ENCODE measurements around the gene EPHA3.

EPHA3 gene

DNA sequence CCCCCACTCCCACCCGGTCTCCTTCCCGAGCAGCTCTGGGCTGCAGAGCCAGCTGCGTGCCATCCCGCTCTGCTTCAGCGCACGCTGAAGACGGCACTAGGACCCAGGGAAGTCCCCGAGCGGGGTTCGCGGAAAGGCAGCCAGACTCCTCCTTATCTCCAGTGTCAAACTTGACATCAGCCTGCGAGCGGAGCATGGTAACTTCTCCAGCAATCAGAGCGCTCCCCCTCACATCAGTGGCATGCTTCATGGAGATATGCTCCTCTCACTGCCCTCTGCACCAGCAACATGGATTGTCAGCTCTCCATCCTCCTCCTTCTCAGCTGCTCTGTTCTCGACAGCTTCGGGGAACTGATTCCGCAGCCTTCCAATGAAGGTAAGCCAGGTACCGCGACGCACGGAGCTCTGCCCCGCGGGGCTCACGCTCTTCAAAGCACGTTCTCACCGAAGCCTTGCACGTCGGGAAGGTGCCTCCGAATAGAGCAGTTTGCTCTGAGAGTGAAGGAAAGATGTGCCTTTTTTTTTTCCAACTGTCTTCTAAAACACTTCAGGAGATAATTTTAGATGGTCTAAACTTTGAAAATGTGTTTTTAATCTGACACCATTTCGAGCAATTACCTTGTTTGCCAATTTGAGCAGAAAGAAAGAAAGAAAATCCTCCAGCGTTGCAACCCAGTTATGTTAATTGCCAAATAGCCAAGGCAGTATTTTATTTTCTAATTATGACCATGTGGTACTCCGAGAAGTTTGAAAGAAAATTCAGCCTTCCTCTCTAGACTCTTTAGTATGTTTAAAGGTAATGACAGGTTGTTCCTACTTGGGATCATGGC, at the start of gene EPHA3:
Gene EPHA3, plus strand, starts transcription at position 161 of the 830 bp plus-strand sequence. Its CDS starts 128 bp downstream, at position 289.
- peak; percentile 94 for DNase-seq

- DNase-seq = no peak
These were observed 49.0 kb upstream of the EPHA3 start for GRCh38 chr3:89058371-89058770.

GRCh38 chr3:89059211-89059925, 48.1 kb upstream of the EPHA3 start:
- peak; percentile 6 for DNase-seq

- DNase-seq = no peak
These were observed 46.2 kb upstream of the EPHA3 start for GRCh38 chr3:89061259-89061658.

- no peak for DNase-seq
These were observed 39.7 kb upstream of the EPHA3 start for GRCh38 chr3:89067736-89068135.

DNA sequence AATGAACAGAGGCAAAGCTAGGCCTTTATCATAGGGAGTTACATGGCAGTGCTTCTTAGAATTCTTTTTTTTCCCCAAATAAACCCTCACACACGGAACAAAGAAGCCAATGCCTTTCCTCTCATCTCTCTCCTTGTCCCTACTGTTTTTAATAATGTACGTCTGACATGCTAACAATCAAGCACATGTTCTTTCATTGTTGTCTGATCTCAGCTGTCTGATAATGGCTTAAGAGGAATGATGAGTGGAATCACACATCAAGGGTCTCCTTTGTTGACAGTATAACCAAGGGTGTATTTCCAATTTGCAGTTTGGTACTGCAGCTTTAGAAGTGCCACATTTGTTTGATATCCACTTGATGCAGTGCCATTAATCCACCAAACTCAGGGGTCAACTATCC, 34.8 kb upstream of the EPHA3 start:
- peak; percentile 50 for DNase-seq

DNA sequence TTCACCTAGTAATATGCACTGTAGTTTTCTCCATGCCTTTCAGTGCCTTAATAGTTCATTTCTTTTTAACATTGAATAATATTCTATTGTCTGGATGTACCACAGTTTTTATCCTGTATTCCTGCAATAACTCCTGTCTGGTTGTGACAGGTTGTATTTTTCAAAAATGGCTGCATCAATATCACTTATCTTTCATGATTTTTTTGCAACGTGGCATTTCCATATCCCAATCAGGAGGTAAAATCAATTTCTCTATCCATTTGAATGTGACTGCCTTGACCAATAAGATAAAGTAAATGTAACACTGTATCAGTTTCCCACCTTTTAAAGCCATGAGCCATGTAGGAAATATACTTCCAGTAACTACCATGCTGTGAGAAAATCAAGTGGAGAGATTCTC, 27.5 kb upstream of the EPHA3 start:
- no peak for DNase-seq

- DNase-seq = no peak
These were observed 19.6 kb upstream of the EPHA3 start for GRCh38 chr3:89087851-89088250.

DNA sequence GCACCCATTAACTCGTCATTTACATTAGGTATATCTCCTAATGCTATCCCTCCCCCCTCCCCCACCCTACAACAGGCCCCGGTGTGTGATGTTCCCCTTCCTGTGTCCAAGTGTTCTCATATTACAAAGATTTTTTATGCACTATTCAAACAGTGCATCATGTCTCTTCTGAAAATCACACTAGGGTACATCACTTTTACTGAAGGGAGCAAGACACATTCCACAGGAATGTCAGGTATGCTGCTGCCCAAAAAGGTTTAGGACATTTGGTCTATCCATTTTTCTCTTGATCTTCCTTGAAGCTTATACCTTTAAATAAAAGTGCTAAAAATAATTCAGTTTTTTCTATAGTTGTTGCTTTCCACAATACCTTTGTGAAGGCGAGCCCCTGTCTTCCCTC, 9.2 kb upstream of the EPHA3 start:
- no peak for DNase-seq

GRCh38 chr3:89098964-89099585, 8.3 kb upstream of the EPHA3 start:
- peak; percentile 75 for DNase-seq

- no peak for DNase-seq
These were observed 6.2 kb upstream of the EPHA3 start for GRCh38 chr3:89101251-89101650.

GRCh38 chr3:89101921-89102320, 5.5 kb upstream of the EPHA3 start:
- no peak for DNase-seq

- DNase-seq = no peak
These were observed 2.9 kb upstream of the EPHA3 start for GRCh38 chr3:89104499-89104898.

DNA sequence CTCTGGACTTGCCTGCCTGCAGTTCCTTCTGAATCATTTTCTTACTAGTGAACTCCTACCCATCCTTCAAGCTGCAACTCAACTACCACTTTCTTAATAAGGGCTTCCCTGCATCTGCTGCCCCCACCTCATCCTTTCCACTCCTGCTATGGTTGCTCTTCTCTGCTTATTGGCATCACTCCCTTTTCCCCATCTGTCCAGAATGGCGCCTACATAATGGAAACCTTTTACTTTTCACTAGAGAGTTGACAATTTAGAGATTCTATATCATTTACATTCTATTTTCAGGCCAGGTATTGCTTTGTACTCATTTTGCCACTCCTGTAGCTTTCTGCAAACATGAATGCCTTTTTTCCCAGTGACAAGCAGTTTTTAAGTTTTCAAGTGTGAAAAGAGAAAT, 1.9 kb upstream of the EPHA3 start:
- no peak for DNase-seq

GRCh38 chr3:89108291-89108550, 800 bp downstream of the EPHA3 start:
- no peak for DNase-seq

- no peak for DNase-seq
These were observed 5.9 kb downstream of the EPHA3 start for GRCh38 chr3:89113344-89113743.

DNA sequence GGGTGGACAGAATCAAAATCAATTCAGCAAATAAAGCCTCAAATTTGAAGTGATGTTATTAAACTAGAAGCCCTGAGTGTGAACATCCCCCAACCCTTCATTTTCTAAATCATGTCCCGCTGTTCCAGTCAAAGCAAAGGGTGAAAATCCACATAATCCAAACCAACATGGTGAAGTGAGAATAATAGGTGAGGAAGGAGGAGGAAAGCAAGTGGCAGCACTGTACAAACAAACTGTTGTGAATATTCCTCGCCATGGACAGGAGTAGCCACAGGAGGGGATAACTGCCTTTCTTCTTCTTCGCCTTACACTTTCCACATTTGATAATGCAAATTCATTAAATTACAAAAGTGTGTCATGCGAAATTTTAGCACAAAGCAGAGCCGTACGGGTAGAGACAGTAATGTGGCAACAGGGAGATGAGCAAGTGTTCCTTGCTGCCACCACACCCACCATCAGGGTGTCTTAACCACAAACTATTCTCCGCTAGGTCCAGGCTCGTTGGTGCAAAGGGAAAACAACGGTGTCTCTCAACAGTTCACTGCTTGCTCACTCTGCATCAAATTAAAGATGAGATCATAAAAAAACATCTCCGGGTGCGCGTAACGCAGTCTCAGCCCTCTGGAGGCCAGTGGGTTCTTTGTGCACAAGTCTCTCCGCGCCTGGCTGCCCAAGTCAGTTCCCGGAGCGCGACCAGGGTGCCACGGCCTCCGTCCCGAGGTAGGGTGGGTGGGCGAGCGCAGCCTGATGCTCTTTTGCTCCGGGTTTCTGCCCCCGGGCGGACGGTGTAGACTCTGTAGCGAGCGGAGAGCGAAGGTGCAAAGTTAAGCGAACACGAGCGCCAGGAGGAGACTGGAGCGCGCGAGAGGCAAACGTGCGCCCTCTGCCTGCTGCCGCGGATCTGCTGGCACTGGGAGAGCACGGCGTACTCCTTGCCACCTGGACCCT, 6.7 kb downstream of the EPHA3 start:
- peak; percentile 95 for DNase-seq

DNA sequence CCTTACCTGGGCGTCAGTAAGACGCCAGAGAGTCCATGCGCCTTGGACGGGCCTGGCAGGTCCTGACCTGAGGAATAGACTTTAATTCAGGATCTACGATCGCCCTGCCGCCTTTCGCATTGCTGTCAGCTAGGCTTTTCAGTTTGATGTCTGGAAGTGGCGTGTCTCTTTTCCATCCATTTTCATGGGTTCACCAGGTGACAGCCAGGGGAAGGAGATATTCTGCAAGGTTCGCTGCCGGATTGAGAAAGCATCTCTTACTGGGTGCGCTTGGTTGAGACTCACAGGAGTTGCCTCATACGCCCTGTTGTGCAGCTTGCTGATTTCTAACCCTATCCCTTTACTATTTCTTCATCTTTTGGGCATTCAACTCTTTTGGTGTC, 7.4 kb downstream of the EPHA3 start:
- no peak for DNase-seq

GRCh38 chr3:89116476-89116875, 9.1 kb downstream of the EPHA3 start:
- no peak for DNase-seq

- peak; percentile 30 for DNase-seq
These were observed 30.6 kb downstream of the EPHA3 start for GRCh38 chr3:89138048-89138447.

- no peak for DNase-seq
These were observed 32.4 kb downstream of the EPHA3 start for GRCh38 chr3:89139870-89140269.

DNA sequence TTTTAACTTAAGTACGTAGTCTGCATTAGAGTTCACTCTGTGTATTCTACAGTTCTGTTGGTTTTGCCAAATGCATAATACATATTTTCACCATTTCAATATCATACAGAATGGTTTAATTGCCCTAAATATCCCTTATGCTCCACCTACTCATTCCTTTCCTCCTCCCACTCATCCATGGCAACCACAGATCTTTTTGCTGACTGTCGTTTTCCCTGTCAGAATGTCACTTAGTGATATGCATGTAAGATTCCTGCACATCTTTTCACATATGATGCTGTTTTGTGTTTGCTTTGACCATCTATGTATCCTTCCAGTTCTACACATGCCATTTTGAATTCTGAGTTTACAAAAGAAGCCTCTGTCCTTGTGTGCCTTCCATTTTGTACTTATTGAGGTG, 36.7 kb downstream of the EPHA3 start:
- no peak for DNase-seq

DNA sequence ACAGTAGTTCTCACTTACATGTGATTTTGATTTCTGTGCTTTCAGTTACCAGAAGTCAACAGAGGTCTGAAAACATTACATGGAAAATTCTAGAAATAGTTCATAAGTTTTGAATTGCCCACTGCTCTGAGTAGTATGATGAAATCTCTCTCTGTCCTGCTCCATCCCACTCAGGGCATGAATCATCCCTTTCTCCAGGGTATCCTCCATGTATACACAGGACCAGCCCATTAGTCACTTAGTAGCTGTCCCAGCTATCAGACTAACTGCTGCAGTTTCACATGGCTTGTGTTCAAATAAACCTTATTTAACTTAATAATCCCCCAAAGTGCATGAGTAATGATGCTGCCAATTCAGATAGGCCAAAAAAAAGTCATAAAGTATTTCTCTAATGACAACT, 38.6 kb downstream of the EPHA3 start:
- DNase-seq = no peak
